GM21723 (cell line): Measurements from ENCODE around the gene CDKN1C.

Source experiments
- ATAC-seq: cut with Tn5 transposase; IDR thresholded peaks from one replicate; pipeline ENCODE4 v1.9.1; 2021; ENCODE audit warnings: mild to moderate bottlenecking, moderate library complexity; ENCODE audit not compliant: unreplicated experiment

Gene CDKN1C

DNA sequence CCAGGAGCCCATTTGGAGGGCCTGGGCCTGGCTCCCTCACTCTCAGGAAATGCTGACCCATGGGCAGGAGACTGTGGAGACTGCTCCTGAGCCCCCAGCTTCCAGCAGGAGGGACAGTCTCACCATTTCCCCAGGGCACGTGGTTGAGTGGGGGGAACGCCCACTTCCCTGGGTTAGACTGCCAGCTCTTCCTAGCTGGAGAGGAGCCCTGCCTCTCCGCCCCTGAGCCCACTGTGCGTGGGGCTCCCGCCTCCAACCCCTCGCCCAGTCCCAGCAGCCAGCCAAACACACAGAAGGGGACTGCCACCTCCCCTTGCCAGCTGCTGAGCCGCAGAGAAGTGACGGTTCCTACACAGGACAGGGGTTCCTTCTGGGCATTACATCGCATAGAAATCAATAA lies 37.1 kb downstream of the CDKN1C start:
- ATAC-seq, result no peak

DNA sequence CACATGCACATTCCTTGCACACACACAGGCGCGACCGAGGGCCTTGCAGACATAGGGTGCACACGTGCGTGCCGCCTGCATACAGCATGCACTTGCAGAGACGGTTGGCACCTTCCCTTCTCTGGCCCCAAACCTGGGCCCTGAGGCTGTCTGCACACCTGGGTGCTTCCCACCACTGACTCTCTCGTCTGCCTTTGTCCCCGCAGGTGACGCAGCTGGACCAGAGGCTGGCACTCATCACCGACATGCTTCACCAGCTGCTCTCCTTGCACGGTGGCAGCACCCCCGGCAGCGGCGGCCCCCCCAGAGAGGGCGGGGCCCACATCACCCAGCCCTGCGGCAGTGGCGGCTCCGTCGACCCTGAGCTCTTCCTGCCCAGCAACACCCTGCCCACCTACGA lies 38.0 kb downstream of the CDKN1C start:
- ATAC-seq, result no peak

DNA sequence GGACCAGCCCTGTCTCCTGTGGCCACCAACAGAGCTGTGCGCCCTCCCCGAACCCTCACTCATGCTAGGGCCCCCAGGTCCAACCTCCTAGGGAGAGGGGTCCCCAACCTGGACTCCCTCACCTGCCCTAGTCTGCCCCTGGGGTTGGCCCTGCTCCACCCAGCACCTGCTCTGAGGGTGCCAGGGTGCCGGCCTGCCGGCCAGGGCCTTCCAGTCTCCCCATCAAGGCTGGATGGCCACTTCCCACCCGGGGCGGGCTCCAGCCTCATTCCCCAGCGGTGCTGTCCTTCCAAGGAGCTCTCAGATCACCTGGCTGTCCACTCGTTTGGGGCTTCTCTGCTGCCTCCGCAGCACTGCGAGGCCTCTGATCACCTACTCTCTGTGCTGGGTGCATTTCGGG lies 39.1 kb downstream of the CDKN1C start:
- ATAC-seq, result no peak

DNA sequence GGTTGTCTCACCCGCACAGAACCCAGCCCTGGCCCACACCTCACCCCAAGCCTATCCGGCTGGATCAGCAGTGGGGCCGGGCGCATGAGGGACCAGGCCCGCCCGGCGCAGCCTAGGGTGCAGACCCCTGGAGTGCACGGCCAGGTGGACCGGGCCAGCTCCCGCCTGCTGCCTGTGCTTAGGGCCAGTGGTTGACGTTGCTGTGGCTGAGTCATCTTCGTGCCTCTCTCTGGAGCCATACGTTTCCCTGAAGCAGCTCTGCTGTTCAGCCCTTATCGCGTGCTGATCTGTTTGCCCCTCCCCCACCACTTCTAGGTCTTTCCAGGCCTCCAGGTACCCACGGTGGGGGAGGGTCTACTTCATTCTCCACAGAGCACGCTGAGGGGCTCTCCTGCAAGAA lies 39.5 kb downstream of the CDKN1C start:
- ATAC-seq, result no peak

DNA sequence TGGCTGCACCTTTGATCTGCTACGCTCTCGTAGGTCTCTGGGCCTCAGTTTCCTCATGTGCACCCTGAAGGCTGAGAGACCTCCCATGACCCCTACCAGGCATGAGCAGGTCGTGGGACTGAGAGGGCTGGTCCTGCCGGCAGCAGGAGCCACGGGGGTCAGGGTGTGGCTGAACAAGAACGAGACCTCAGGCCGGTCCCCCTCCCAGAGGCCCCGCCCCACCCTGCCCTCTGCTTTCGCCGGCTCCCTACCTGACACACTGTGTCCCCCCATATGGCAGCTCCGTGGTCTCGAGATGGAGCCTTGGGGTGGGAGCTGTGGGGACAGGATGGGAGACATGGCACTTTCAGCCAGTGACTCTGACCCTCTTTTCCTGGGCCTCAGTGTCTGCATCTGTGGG lies 40.6 kb downstream of the CDKN1C start:
- ATAC-seq, result no peak

DNA sequence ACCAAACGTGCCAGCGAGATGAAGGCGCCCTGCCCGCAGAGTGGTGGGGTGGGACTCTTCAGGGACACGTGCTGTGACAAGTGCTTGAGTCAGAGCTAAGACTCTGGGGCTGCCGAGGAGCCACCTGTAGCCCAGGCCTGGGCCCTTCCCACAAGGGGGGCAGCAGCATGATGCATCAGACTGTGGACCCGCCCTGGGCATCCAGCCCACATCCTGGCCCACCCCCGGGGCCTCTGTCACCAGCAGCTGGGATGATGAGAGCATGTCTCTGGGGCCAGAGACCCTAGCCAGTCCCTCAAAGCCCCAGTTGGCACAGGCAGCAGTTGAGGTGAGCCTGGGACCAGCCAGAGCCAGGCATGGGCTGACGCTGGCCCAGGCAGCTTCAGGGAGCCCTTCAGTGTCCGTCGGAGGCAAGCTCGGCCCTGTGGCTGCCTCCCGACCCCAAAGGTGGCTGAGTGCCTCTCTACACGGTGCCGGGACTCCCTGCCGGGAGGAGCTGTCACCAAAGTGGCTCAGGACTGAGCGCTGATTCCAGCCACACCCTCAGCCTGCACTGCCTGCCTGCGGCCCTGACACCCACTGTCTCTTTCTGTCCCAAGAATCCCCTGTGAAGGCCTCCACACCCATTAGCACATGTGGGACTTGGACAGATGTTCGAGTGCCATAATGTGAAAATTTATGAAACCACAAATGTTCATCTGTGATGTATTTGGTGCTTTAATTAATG lies 41.3 kb downstream of the CDKN1C start:
- no peak for ATAC-seq

DNA sequence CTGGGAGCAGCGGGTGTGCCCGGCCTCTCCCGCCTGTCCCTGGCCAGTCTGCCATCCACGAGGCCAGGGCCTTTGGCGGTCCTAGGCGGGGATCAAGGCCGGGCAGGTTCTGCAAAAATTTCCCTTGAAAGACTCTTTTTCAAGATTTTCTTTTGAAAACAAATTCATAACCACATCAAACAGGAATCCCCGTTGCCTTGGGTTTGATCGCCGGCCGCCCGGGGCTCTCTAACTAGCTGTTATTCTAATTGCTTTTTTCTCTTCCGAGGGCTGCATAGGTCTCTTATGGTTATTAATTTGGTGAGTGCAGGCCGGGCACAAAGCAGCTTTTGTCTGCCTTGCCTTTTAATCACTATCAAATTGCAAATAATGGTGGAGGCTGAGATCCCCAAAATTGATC lies 42.0 kb downstream of the CDKN1C start:
- no peak for ATAC-seq

DNA sequence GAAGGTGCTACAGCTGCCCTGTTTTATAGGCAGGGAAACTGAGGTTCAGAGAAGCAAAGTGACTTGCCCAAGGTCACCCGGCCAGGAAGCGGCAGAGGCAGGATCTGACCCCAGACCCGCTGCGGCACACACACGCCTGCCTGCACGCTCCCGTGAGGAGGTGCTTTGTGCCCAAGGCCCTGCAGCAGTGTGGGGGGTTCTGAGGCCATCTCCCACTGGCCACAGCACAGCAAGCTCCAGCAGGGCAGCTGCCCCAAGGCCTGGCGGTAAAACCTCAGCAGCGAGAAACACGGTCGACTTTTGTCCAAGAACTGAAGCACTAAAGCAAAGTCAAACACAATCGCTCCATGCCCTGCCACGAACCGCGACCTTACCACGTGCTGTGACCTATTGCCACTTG lies 42.7 kb downstream of the CDKN1C start:
- ATAC-seq, result no peak

DNA sequence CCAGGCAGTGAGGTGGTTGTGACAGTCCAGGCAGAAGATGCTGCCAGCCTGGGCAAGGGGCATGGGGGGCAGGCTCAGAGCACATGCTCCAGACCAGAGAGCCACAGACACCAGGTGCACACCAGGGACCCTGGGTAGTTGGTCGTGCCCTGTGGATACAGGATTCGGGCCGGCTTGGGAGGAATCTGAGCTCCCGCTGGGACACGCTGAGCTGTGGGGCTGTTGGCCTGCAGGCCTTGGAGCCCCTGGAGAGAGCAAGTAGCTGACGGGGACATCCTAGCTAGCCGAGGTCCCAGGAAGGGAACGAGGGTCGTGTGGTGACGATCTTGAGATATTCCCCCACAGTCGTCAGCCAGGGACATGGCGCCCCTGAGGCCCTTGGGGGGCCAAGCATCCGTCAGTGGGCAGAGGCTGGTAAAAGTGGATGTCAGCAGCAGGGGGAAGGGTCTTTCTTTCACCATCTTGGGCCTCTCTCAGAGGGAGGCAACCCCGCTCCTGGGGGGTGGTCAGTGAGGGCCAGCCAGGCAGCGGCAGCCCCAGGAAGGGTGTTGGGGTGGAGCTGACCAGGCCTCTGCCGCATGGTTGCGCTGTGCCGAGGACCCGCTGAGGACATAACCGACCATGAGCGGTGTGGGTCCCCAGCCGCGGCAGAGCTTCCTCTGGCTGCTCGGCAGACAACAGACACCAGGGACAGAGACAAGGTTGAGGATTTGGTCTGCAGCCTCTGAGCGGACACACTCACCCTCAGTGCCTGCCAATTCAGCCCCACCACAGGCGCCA lies 44.0 kb downstream of the CDKN1C start:
- no peak for ATAC-seq

DNA sequence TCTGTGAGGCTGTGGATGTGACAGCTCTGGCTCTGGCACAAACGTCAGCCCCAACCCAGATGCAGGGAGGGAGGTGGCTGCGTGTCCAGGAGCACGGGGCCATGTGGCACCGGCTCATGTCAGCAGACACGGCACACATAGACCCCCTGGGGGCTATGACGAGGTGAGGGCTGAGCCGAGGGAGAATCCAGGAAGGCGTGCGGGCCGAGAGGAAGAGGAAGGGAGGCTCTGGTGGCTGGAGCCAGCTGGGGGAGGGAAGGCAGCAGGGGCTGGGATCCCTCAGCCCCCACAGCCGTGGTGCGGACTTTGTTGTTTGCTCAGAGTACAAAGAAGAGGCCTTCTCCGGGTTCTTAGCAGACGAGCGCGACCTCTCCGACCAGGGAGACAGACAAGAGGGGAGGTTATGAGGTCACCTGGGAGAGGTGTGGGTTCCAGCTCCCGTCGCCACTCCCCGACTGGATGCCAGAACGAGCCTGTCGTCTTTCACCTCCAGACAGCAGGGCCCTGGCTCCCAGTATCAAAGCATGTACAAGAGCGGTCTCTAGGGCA lies 46.1 kb downstream of the CDKN1C start:
- no peak for ATAC-seq

DNA sequence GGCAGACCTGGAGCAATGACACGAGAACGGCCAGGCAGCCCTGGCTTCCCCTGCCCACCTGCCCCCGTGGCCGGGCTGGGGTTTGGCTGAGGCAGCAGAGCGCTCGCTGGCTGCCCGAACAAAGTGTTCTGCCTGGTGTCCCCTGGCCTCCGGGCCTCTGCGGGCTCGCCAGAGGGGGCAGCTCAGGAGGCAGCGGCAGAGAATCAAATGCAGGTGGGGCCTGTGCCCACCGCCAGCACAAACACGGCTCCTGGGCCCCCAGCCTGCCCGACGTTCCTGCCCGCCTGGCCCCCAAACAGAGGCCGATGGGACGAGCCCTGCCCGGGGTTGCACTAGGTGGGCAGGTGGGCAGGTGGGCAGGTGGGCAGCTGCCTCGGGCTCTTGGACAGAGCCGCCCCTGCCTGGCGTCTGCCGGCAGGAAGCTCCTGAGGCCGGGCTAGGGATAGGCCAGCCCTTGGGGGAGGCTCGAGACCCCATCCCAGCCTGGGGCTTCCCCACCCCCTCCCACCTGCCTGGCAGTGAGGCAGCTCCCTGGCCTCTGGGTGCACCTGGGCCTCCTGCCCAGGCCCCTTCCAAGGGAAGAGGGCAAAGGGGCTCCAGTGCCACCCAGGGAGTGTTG lies 46.8 kb downstream of the CDKN1C start:
- ATAC-seq, result no peak

DNA sequence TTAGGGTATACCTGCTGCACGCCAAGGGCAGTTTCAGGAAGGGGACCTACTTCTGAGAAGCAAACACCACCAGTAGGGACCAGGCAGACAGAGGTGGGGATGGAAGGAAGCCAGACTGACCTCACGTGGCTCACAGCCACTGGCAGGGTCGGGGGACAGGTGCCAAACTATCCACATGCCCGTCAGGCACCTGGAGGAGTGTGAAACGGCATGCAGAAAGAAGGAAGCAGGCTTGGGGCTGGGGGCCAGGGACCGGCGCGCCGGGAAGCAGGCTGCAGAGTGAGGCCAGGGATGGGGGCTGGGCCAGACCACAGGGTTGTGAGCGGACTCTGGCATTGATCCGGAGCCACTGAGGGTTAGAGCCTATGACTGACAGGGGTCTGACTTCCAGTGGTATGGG lies 47.5 kb downstream of the CDKN1C start:
- no peak for ATAC-seq

DNA sequence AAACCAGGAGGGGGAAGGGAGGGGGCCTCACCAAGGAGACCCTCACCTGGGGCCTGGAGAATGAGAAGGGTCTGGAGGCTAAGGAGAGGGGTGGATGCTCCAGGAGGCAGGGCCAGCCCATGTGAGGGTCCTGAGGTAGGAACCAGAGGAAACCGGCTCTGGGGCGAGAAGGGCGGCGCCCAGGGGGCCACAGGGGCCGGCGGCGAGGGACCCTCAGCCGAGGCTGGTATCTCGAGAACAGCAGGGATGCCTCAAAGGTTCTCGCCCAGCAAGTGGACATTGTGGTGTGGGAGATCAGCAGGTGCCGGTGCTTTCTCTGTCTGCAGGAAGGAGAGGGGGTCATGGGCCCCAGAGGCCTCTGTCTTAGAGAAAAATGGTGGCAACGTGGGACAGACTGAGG lies 47.9 kb downstream of the CDKN1C start:
- no peak for ATAC-seq

DNA sequence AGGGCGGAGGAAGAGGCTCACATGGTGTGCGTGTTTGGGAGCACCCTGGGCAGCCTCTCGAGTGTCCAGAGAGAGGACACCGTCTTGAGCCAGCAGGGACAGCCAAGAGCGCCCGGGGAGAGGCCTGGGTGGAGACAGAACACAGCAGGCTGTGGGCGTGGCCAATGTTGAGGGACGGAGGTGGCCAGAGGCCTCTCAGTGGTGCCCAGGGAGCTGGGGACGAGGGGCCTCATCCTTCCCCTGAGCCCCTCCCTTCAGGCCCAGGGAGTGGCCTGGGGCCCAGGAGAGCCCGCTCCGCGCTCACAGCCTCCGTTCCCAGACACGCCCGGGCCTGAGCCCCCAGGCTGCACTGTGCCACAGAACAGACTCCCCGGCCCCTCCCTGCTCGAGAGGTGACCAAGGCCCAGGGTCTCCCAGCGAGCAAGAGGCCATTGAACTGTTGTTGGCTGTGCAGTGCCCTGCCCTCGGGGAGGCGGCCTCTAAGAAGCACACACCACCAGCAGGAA lies 48.4 kb downstream of the CDKN1C start:
- no peak for ATAC-seq

DNA sequence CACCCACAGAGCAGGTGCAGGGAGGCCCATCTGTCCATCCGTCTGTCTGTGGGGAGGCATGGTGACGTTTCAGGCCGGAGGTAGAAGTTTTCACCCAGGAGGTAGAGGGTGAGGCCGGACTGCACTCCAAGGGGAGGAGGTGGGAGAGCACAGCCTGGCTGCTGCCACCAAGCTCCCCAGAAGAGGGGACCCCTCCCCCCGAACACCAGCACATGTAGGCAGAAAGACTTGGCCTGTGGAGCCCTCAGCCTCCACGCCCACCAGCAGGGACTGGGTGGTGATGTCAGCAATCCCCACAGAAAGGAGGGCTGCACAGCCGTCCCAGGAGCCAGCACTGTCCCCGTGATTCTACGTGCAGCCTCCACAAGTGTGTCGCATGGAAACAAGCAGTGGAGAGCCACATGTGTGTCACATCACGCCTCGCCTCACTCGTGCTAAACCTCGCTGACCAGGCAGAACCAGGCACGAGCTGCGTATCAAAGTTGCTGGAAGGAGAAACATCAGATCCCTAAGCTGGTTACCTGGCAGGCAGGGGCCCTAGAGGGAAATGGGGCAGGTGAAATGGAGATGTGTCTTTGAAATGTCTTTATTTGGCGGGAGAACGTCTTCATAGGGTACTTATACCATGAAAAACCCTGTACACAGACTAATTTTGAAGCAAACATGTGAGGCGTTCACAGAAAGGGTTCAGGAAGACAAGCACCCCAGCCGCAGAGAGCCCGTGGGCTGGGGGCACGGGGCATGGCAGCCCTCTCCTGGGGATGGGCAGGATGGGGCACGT lies 49.1 kb downstream of the CDKN1C start:
- ATAC-seq, result no peak

DNA sequence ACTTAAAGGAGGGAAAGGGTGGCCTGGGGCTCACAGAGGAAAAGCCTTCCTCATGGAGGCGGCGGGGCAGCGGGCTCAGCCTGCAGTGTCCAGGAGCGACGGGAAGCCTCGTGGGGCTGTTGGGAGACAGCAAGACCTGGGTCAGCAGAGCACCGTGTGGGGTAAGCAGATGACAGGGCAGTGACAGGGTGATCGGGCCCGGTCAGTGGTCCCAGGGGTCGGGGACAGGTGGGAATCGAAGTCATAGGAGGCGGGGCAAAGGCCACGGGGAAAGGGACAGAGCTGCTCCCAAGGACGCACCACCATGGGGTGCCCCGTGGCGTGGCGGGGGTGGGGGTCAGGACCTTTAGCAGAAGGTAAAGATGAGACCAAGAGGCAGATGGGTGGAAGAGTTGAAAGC lies 49.8 kb downstream of the CDKN1C start:
- ATAC-seq, result no peak

DNA sequence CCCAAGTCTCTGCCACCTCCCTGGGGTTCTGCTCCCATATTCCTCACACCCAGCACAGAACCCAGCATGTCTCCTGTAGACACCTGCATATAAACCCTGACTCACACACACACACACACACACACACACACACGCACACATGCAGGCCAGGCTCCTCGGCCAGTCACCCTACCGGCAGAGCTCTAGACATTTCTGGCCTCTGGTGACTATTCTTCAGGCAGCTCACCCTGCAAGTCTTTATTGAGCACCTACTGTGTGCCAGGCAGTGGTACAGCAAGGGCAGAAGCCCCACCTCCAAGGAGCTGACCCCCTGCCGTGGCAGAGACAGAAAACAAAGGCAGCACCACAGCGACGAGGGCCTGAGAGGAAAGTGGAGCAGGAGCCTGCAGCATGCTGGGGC lies 50.3 kb downstream of the CDKN1C start:
- ATAC-seq, result no peak

DNA sequence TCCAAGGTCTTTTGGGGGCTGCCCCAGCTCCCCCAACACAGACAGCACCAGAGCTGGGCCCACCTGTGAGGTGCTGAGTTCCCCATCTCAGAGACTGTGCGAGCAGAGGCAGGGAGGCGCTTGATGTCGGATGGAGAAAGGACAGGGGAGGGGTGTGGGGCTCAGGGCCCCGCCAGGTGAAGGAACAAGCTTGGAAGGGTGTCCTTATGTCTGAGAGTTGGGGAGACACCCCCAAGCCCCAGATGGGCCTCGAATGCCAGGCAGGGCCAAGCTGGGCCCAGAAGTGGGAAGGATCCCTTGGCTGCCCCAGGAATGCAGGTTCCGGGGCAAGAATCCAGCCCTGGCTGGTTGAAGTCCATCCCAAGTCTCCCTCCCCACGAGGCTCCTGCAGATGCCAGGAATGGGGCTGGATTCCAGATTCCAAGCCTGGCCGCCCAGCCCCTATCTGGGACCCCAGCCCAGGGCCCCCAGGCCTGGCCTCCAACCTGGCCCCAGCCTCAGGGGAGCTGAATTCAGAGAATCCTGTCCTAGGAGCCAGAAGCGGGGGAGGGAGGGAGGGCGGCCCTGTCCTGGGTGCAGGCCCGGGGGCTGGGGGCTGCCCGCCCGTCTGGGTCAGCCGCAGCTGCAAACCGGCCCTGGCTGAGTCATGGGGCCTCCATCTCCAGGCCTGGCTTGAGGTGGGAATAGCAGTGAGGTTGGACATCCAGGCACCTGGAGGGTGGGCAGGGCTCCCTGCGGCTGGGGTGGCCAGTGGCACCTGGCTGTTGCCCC lies 50.9 kb downstream of the CDKN1C start:
- no peak for ATAC-seq

DNA sequence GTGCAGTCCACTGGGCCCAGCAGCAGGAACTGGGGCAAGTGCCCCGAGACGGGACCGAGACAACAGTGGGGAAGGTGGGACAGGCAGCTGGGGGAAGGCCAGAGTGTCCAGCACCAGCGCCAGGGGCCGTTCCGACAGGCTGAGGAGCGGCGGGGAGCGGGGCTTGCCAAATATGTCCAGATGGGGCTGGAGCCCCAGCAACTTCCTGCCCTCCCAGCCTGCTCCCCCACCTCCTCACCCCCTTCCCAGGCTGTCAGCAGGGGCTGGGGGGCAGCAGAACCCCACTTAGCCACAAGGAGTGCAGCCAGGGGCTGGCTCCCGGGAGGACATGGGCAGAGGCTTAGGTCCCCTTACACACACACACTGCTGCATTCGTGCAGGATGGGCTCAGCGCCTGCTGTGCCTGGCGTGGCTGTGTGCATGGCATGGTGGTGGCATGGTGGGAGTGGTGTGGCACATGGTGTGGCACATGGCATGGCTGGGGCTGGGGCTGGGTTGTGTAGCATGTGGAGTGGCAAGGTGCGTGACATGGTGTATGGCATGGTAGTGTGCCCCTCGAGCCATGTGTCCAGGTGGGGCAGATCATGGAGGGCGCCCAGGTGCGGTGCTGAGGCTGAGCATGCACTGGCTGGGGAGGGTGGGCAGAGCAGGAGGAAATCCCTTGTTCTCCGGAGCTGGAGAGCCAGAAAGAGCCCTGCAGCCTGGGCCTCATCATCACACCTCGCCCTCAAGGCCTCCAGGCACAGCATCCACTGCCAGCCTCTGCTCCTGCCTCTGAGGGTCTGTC lies 51.7 kb downstream of the CDKN1C start:
- no peak for ATAC-seq
